A673 (cell line): ENCODE results near the gene SERTAD1. TPM values are rescaled to one million over a fixed set of nuclear protein-coding genes. Genes with fewer than 3 reads are reported as not detected.
A peak's percentile ranks its signal among the peaks of the same experiment; 100 is the strongest.

Source experiments
- BruUV-seq: library from RNA; stranded (reverse); fragments of 400-500 nt; replicated peaks from 2 replicates; lab custom pipeline; 2021; lab: Mats Ljungman, UMichigan
- CTCF ChIA-PET: fragments of 300-600 bp; sonication (Branson Sonifier 250); formaldehyde crosslinking; loops from one replicate; lab custom pipeline; 2022; ENCODE audit warnings: antibody characterized with exemption; lab: Charles Lee
- POLR2A ChIA-PET: fragments of 300-600 bp; sonication (Branson Sonifier 250); formaldehyde crosslinking; loops from one replicate; lab custom pipeline; 2022; ENCODE audit warnings: antibody characterized with exemption; ENCODE audit not compliant: low non-redundant PET; lab: Charles Lee
- DNase-seq: peaks from one replicate; pipeline ENCODE4 v3.0.0-alpha.2; 2015; ENCODE audit warnings: low spot score
- H3K27ac ChIP-seq: fragments of 200-600 bp; sonication (generic); 2 replicates; pipeline ENCODE4 v1.5.1; 2016; ENCODE audit warnings: mixed run types, low read depth, mild to moderate bottlenecking, mixed read lengths, antibody characterized with exemption, low read length; ENCODE audit not compliant: poor library complexity, severe bottlenecking
- H3K27me3 ChIP-seq: fragments of 200-600 bp; sonication (generic); replicated peaks from 2 replicates; pipeline ENCODE4 v1.6.1; 2017; ENCODE audit warnings: mixed run types, low read depth, mild to moderate bottlenecking, mixed read lengths, antibody characterized with exemption, low read length; ENCODE audit not compliant: insufficient read depth, poor library complexity
- H3K36me3 ChIP-seq: fragments of 200-600 bp; sonication (generic); 2 replicates; pipeline ENCODE4 v1.6.1; 2016; ENCODE audit warnings: mixed run types, mild to moderate bottlenecking, mixed read lengths, antibody characterized with exemption, low read length; ENCODE audit not compliant: insufficient read depth, poor library complexity, severe bottlenecking
- H3K4me1 ChIP-seq: fragments of 200-600 bp; sonication (generic); 2 replicates; pipeline ENCODE4 v1.6.1; 2017; ENCODE audit warnings: mixed run types, mild to moderate bottlenecking, mixed read lengths, antibody characterized with exemption, low read length; ENCODE audit not compliant: insufficient read depth, poor library complexity, severe bottlenecking
- H3K4me3 ChIP-seq: fragments of 200-600 bp; sonication (generic); 2 replicates; pipeline ENCODE4 v1.5.1; 2016; ENCODE audit warnings: low read depth, mixed run types, mild to moderate bottlenecking, mixed read lengths, low read length; ENCODE audit not compliant: poor library complexity, severe bottlenecking
- H3K9me3 ChIP-seq: fragments of 200-600 bp; sonication (generic); 2 replicates; pipeline ENCODE4 v1.6.1; 2016; ENCODE audit warnings: mixed run types, low read depth, mild to moderate bottlenecking, mixed read lengths, antibody characterized with exemption, low read length; ENCODE audit not compliant: poor library complexity, severe bottlenecking
- EZH2 ChIP-seq: fragments of 200-600 bp; sonication (generic); IDR thresholded peaks from 2 replicates; pipeline ENCODE4 v1.6.1; 2017; ENCODE audit warnings: borderline replicate concordance, low read depth, mild to moderate bottlenecking, mixed read lengths, antibody characterized with exemption, low read length; ENCODE audit not compliant: poor library complexity, severe bottlenecking
- intact Hi-C: fragments of 100-400 bp; cut with micrococcal nuclease; formaldehyde crosslinking; loops from one replicate; pipeline ENCODE4 v1.10.0; 2022; ENCODE audit not compliant: unreplicated experiment
- total RNA-seq: library from RNA; stranded (reverse); gene quantifications from 2 replicates; pipeline ENCODE4 v1.2.3, GENCODE V29; 2021
- TF ChIP-seq, protein P1 (sequence below): fragments of 300-800, 200-600 bp; sonication (generic); conservative IDR thresholded peaks from 2 replicates; pipeline ENCODE4 v1.5.1; 2017; ENCODE audit warnings: low read depth, mild to moderate bottlenecking, antibody characterized with exemption, low read length, moderate library complexity, mixed read lengths

Gene SERTAD1
- total RNA-seq, 1 experiment from 2014 or later: 16.5 TPM

DNA sequence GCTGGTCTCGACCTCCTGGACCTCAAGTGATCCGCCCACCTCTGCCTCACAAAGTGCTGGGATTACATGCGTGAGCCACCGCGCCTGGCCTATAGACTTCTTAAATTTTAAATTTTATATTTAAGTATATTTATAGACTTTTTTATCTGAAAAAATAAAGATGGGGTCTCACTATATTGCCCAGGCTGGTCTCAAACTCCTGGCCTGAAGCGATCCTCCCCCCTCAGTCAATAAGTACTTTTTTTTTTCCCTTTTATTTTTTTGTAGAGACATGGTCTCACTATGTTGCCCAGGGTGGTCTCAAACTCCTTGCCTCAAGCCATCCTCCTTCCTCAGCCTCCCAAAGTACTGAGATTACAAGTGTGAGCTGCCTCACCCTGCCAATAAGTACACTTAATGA is 1.9 kb downstream of the SERTAD1 start:
- no peak overlapping the region for H3K27ac ChIP-seq
- CTCF ChIA-PET: no interaction called here

DNA sequence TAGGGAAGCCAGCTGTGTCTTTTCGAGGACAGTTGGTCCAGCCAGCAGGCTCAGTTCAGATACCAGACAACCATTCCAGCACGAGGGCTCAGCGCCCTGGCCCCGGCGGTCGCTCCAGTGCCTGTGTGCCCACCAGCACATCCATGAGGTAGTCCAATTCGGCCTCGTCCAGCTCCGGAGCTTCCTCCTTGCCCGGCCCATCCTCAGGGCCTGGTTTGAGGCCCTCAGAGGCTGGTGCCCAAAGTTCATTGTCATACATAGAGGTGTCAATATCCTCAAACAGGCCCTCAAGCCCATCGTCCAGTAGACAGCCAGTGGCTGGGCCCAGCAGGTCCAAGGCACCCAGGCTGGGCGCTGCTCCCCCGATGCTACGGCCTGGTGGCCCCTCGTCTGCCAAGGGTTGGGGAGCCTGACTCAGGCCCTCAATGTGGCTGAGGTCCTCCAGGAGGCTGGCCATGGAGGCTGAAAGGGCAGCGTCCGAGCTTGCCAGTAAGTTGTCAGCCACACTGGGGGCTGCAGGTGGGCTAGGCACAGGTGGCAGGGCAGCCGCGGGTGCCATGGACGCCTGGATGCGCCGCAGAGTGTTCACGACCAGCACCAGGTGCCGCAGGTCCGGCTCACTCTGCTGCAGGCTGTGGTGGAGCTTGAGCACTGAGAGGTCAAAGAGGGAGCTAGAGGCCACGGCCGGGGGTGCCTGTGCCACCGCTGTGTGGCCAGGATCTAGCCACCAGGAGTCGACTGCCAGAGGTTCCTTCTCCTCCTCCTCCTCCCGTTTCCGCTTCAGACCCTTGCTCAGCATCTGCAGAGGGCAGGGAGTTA is 2.8 kb downstream of the SERTAD1 start:
- no peak for DNase-seq
- Histone ChIP-seq H3K4me1 (peaks cover 6% of the 10 kb centered on the region), H3K27ac (peak overlapping the region; percentile 58), H3K9me3 (no peaks in the 10 kb centered on the region), H3K4me3 (no peak overlapping the region), H3K27me3 (no peaks in the 10 kb centered on the region), H3K36me3 (peaks cover 10% of the 10 kb centered on the region)
- TF ChIP-seq EZH2: no peak
- TF ChIP-seq, protein P1, sequence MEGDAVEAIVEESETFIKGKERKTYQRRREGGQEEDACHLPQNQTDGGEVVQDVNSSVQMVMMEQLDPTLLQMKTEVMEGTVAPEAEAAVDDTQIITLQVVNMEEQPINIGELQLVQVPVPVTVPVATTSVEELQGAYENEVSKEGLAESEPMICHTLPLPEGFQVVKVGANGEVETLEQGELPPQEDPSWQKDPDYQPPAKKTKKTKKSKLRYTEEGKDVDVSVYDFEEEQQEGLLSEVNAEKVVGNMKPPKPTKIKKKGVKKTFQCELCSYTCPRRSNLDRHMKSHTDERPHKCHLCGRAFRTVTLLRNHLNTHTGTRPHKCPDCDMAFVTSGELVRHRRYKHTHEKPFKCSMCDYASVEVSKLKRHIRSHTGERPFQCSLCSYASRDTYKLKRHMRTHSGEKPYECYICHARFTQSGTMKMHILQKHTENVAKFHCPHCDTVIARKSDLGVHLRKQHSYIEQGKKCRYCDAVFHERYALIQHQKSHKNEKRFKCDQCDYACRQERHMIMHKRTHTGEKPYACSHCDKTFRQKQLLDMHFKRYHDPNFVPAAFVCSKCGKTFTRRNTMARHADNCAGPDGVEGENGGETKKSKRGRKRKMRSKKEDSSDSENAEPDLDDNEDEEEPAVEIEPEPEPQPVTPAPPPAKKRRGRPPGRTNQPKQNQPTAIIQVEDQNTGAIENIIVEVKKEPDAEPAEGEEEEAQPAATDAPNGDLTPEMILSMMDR: no peak
- intact Hi-C loops: no loop called here
- POLR2A ChIA-PET: no interaction called here
- CTCF ChIA-PET: no interaction called here
- BruUV-seq: no TSS peak

More for the DNA sequence above, 1.9 kb downstream of the SERTAD1 start:
- TF ChIP-seq, protein P1: no peak
- no peak for TF ChIP-seq EZH2
- intact Hi-C loops: no loop called here
- Histone ChIP-seq H3K36me3 (peaks cover 10% of the 10 kb centered on the region), H3K9me3 (no peaks in the 10 kb centered on the region), H3K4me1 (peaks cover 6% of the 10 kb centered on the region), H3K4me3 (no peak overlapping the region), H3K27me3 (no peaks in the 10 kb centered on the region)
- no peak for DNase-seq
- POLR2A ChIA-PET: no interaction called here
- BruUV-seq: no TSS peak

DNA sequence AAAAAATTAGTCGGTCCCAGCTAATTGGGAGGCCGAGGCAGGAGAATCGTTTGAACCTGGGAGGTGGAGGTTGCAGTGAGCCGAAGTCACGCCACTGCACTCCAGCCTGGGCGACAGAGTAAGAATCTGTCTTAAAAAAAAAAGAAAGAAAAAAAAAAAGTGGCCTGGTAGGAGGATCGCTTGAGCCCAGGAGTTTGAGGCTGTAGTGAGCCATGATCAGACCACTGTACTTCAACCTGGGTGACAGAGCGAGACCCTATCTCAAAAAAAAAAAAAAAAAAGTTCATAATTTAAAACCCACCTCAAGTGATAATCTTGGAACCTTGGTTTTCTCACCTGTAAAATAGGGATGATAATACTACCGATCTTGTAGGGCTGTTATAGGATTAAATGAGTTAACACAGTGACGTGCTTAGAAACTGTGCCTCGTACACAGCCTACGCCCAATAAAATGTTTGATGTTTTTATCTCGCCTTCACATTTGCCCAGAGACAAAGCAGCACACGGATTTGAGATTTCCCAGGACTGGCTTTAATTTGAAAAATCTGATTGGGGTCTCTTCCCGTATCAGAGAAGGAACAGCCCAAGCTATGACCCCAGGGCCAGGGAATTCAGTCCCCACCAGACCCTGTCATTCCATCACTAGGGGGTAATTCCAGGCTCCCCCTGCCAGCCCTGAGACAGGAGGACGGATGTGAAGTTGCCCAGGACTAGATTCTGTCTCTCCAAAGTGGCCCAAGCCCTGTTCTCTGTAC is 3.6 kb downstream of the SERTAD1 start:
- H3K27me3 ChIP-seq: no peaks in the 10 kb centered on the region
- peaks cover 6% of the 10 kb centered on the region for H3K4me1 ChIP-seq
- no peak overlapping the region for H3K4me3 ChIP-seq
- TF ChIP-seq EZH2: no peak
- TF ChIP-seq, protein P1: no peak
- POLR2A ChIA-PET: no interaction called here
- intact Hi-C loops: no loop called here
- peak overlapping the region; percentile 90 for H3K27ac ChIP-seq
- BruUV-seq: no TSS peak
- CTCF ChIA-PET: interaction anchor here (1.9 kb wide), 1 partner anchor 14 kb away, joined by 14 read pairs; no protein-coding TSS in a partner anchor
- peaks cover 10% of the 10 kb centered on the region for H3K36me3 ChIP-seq
- H3K9me3 ChIP-seq: no peaks in the 10 kb centered on the region
- no peak for DNase-seq
